ENCODE data around the gene ZNF804A. TPM values are rescaled to one million over a fixed set of nuclear protein-coding genes. Genes with fewer than 3 reads are reported as not detected.

ZNF804A gene
- total and polyA plus RNA-seq, 2 of the 4 experiments (the other 2 are of a cell fraction), result 2.2 to 2.7 TPM

DNA sequence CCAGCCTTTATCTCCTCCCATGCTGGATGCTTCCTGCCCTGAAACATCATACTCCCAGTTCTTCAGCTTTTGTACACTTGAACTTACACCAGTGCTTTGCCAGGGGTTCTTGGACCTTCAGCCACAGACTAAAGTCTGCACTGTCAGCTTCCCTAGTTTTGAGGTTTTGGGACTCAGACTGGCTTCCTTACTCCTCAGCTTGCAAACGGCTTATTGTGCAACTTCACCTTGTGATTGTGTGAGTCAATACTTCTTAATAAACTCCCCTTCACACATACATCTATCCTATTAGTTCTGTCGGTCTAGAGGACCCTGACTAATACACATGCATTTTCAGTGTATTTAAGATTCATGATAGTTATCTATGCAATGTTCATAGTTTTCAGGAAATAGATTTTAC lies 35.8 kb upstream of the ZNF804A start:
- no peak overlapping the region for H3K9ac ChIP-seq (ENCODE audit: low read depth, low read length)
- no TSS peak for BruUV-seq (replicated peaks)
- no peak overlapping the region for H3K4ac ChIP-seq (ENCODE audit: low read depth, low read length)
- H2BK20ac ChIP-seq (ENCODE audit: low read depth, low read length), result no peak overlapping the region
- intact Hi-C loops (cut with micrococcal nuclease), result no loop called here
- no peak overlapping the region for H3K4me2 ChIP-seq (ENCODE audit: low read depth, low read length)
- H3K4me1 ChIP-seq (ENCODE audit: control insufficient read depth, insufficient read depth, low read length), result no peaks in the 10 kb centered on the region
- no peak overlapping the region for H3K18ac ChIP-seq (ENCODE audit: low read depth, low read length)
- no peak overlapping the region for H2BK15ac ChIP-seq (ENCODE audit: low read depth, low read length)
- ChIA-PET CTCF (interaction anchor here (0.6 kb wide), 1 partner anchor 870 kb away, joined by 3 read pairs; no protein-coding TSS in a partner anchor), POLR2A (ENCODE audit: unreplicated experiment) (no interaction called here)
- no peak overlapping the region for H3K14ac ChIP-seq (replicated peaks; ENCODE audit: low read depth, low read length)
- H2AK9ac ChIP-seq (replicated peaks; ENCODE audit: low read depth, low read length, poor library complexity), result no peak overlapping the region
- no peaks in the 10 kb centered on the region for H3K27me3 ChIP-seq (ENCODE audit: control insufficient read depth, insufficient read depth, low read length)
- no peaks in the 10 kb centered on the region for H3K79me1 ChIP-seq (ENCODE audit: low read depth in 1 of 2, low read length in 2 of 2)
- no peak for ATAC-seq (ENCODE audit: low read depth)
- H4K20me1 ChIP-seq (ENCODE audit: insufficient read depth, low read length), result no peaks in the 10 kb centered on the region
- peak; percentile 19 for DNase-seq
- dilution Hi-C loops (cut with HindIII; ENCODE audit: low sequenced_read_pairs, unreplicated experiment), result no loop called here
- H3K36me3 ChIP-seq (ENCODE audit: control insufficient read depth, insufficient read depth, low read length), result no peaks in the 10 kb centered on the region
- no CpG with 5 or more reads among the region's 2 CpGs for WGBS, 2 experiments (ENCODE audit: extremely low coverage in 2 of 2, insufficient read length in 1 of 2)
- no peak overlapping the region for H3K56ac ChIP-seq (ENCODE audit: extremely low read depth, insufficient read depth, low read length)
- no peaks in the 10 kb centered on the region for H3K9me1 ChIP-seq (ENCODE audit: insufficient read depth, low read length)
- no peak overlapping the region for H4K5ac ChIP-seq (ENCODE audit: low read depth, low read length)
- no peak overlapping the region for H4K91ac ChIP-seq (ENCODE audit: insufficient read depth, low read depth, low read length)
- H4K8ac ChIP-seq (ENCODE audit: low read depth in 2 of 2, low read length in 2 of 2), result no peak overlapping the region
- H3K27ac ChIP-seq (ENCODE audit: insufficient read depth, low read length), result no peak overlapping the region
- no peak overlapping the region for H2BK5ac ChIP-seq (ENCODE audit: low read depth, low read length, poor library complexity, severe bottlenecking)
- H3K23ac ChIP-seq (ENCODE audit: low read depth, low read length), result no peak overlapping the region
- no peaks in the 10 kb centered on the region for H3K9me3 ChIP-seq (ENCODE audit: control insufficient read depth, insufficient read depth, low read length)
- no peak overlapping the region for H2AFZ ChIP-seq (replicated peaks; ENCODE audit: low read length, poor library complexity)
- no peak overlapping the region for H3K4me3 ChIP-seq (ENCODE audit: insufficient read depth, low read depth, low read length)
- H2AK5ac ChIP-seq (ENCODE audit: low read depth, low read length), result no peak overlapping the region
- in situ Hi-C loops (cut with MboI; ENCODE audit: low sequenced_read_pairs), result no loop called here
- H2BK120ac ChIP-seq (ENCODE audit: low read depth, low read length), result no peak overlapping the region
- no peak for TF ChIP-seq RCOR1 (IDR thresholded peaks at IDR 0.05; ENCODE audit: insufficient replicate concordance, low read length)
- peak; percentile 63 for TF ChIP-seq CEBPB (IDR thresholded peaks at IDR 0.05; ENCODE audit: low read depth, low read length)
- TF ChIP-seq CHD1 (IDR thresholded peaks at IDR 0.05; ENCODE audit: low read depth, low read length), result no peak
